ENCODE data around the gene NONO. TPM values are rescaled to one million over a fixed set of nuclear protein-coding genes. Genes with fewer than 3 reads are reported as not detected.
"Not testable (repeated sequence)": the region's sequence is repeated elsewhere in the genome, so short reads cannot be mapped to it uniquely, and the experiment has no call there.

The NONO gene
- total RNA-seq, 2 donors from 2014 or later: 394 to 499 TPM

- Mint-ChIP-seq H3K4me1 (peaks cover 6% of the 10 kb centered on the region), H3K27ac (peak overlapping the region; percentile 51), H3K9me3 (no peaks in the 10 kb centered on the region), H3K36me3 (ENCODE audit: low read depth) (peaks cover 74% of the 10 kb centered on the region), H3K27me3 (no peaks in the 10 kb centered on the region), H3K4me3 (no peak overlapping the region)
- ATAC-seq (replicated peaks): peak; percentile 44
Measured at GRCh38 chrX:71302461-71303213, 19.2 kb downstream of the NONO start.

- Mint-ChIP-seq H3K9me3 (no peaks in the 10 kb centered on the region), H3K4me3 (no peak overlapping the region), H3K27ac (peak overlapping the region; percentile 35), H3K27me3 (no peaks in the 10 kb centered on the region), H3K4me1 (peaks cover 6% of the 10 kb centered on the region), H3K36me3 (ENCODE audit: low read depth) (peaks cover 63% of the 10 kb centered on the region)
- ATAC-seq (replicated peaks): no peak
Measured at GRCh38 chrX:71304561-71304960, 21.1 kb downstream of the NONO start.

- Mint-ChIP-seq H3K27me3 (no peaks in the 10 kb centered on the region), H3K9me3 (no peaks in the 10 kb centered on the region), H3K27ac (peak overlapping the region; percentile 34), H3K36me3 (ENCODE audit: low read depth) (peaks cover 16% of the 10 kb centered on the region), H3K4me1 (no peaks in the 10 kb centered on the region), H3K4me3 (no peak overlapping the region)
- ATAC-seq (replicated peaks): no peak
Measured at GRCh38 chrX:71315917-71316316, 32.5 kb downstream of the NONO start.

DNA sequence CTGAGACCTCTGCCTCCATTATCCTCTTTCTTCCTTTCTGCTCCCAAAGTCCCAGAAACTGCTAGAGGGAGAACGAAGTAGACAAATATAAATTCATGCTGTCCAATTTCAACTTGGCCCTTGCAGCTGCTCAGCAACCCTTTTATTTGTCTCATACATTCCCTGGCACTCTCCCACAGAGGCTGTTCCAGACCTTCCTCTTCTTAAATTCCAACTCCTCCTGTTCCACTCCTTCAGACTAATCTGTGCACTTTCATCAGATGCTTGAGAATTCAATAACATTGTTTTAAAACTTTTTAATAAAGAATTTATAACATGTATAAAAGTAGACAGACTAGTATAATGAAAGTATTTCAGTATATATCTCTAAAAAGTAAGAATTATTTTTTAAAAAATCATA, 33.5 kb downstream of the NONO start:
- H3K4me3 Mint-ChIP-seq; H3K4me1 Mint-ChIP-seq; H3K9me3 Mint-ChIP-seq; H3K36me3 Mint-ChIP-seq (ENCODE audit: low read depth); H3K27me3 Mint-ChIP-seq; ATAC-seq (replicated peaks); H3K27ac Mint-ChIP-seq: not testable (repeated sequence)

GRCh38 chrX:71320126-71320525, 36.7 kb downstream of the NONO start:
- Mint-ChIP-seq H3K36me3 (ENCODE audit: low read depth) (peaks cover 13% of the 10 kb centered on the region), H3K4me3 (no peak overlapping the region), H3K9me3 (no peaks in the 10 kb centered on the region), H3K27ac (no peak overlapping the region), H3K4me1 (no peaks in the 10 kb centered on the region), H3K27me3 (no peaks in the 10 kb centered on the region)
- no peak for ATAC-seq (replicated peaks)

GRCh38 chrX:71321731-71322130, 38.3 kb downstream of the NONO start:
- H3K4me1 Mint-ChIP-seq: no peaks in the 10 kb centered on the region
- H3K4me3 Mint-ChIP-seq: no peak overlapping the region
- H3K27ac Mint-ChIP-seq: no peak overlapping the region
- H3K9me3 Mint-ChIP-seq: no peaks in the 10 kb centered on the region
- H3K27me3 Mint-ChIP-seq: no peaks in the 10 kb centered on the region
- ATAC-seq (replicated peaks): no peak
- H3K36me3 Mint-ChIP-seq (ENCODE audit: low read depth): peaks cover 10% of the 10 kb centered on the region

DNA sequence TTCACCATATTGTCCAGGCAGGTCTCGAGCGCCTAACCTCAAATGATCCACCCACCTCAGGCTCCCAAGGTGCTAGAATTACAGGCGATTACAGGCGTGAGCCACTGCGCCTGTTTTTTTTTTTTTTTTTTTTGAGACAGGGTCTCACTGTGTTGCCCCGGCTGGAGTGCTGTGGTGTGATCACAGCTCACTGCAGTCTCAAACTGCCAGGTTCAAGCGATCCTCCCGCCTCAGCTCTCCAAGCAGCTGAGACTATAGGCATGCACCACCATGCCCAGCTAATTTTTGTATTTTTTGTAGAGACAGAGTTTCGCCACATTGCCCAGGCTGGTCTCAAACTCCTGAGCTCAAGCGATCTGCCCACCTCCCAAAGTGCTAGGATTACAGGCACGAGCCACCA, 41.0 kb downstream of the NONO start:
- not testable (repeated sequence) for ATAC-seq (replicated peaks); H3K27ac Mint-ChIP-seq; H3K4me3 Mint-ChIP-seq; H3K27me3 Mint-ChIP-seq; H3K4me1 Mint-ChIP-seq; H3K9me3 Mint-ChIP-seq
- H3K36me3 Mint-ChIP-seq (ENCODE audit: low read depth): peaks cover 17% of the 10 kb centered on the region

GRCh38 chrX:71326394-71326793, 43.0 kb downstream of the NONO start:
- Mint-ChIP-seq H3K4me3 (no peak overlapping the region), H3K9me3 (no peaks in the 10 kb centered on the region), H3K4me1 (no peaks in the 10 kb centered on the region), H3K27ac (no peak overlapping the region), H3K27me3 (no peaks in the 10 kb centered on the region), H3K36me3 (ENCODE audit: low read depth) (peaks cover 17% of the 10 kb centered on the region)
- ATAC-seq (replicated peaks): no peak

- H3K4me1 Mint-ChIP-seq; H3K4me3 Mint-ChIP-seq; H3K9me3 Mint-ChIP-seq; H3K27me3 Mint-ChIP-seq; ATAC-seq (replicated peaks); H3K27ac Mint-ChIP-seq; H3K36me3 Mint-ChIP-seq (ENCODE audit: low read depth): not testable (repeated sequence)
Measured at GRCh38 chrX:71349151-71349665, 65.8 kb downstream of the NONO start.

DNA sequence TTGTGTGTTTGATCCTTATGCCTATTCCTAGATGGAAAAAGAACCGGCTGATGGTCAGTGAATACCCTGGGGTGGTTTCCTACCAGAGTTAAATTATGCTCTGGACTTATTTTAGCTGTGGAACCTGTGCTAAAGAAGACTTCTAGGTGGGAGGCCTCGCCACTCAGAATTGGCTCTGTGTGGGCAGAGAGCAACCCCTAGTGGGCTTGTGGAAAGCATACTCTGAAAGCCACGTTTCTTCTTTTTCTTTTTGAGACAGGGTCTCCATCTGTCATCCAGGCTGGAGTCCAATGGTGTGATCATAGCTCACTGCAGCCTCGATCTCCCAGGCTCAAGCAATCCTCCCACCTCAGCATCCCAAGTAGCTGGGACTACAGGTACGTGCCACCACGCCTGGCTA, 66.4 kb downstream of the NONO start:
- not testable (repeated sequence) for H3K36me3 Mint-ChIP-seq (ENCODE audit: low read depth); H3K4me1 Mint-ChIP-seq; H3K4me3 Mint-ChIP-seq; H3K27ac Mint-ChIP-seq; ATAC-seq (replicated peaks); H3K9me3 Mint-ChIP-seq; H3K27me3 Mint-ChIP-seq

Other genes with a start within 250 kb of the NONO start
- 10 to 100 TPM; 47.2 to 49.0 TPM for gene SNX12, start 215.3 kb upstream of the NONO start, total RNA-seq
- 10 to 100 TPM; 11.2 to 39.0 TPM for gene FOXO4, start 187.8 kb upstream of the NONO start, total RNA-seq
- gene CXorf65, start 176.9 kb upstream of the NONO start, total RNA-seq: 10 to 100 TPM; 15.1 to 36.4 TPM
- 100 to 1,000 TPM; 317 to 698 TPM for gene IL2RG, start 172.1 kb upstream of the NONO start, total RNA-seq
- 100 to 1,000 TPM in 1 of 2 donors, 10 to 100 TPM in 1; 46.2 to 144 TPM for gene MED12, start 165.0 kb upstream of the NONO start, total RNA-seq
- 1 to 10 TPM; 1.6 to 6.4 TPM for gene NLGN3, start 138.8 kb upstream of the NONO start, total RNA-seq
- under 1 TPM in 1 of 2 donors, not detected in 1; 0.21 TPM for gene GJB1, start 60.4 kb upstream of the NONO start, total RNA-seq
- gene ZMYM3, start 29.5 kb upstream of the NONO start, total RNA-seq: 10 to 100 TPM; 18.3 TPM
- gene ITGB1BP2, start 18.1 kb downstream of the NONO start, total RNA-seq: 1 to 10 TPM; 7.4 to 9.2 TPM
- gene TAF1, start 82.7 kb downstream of the NONO start, total RNA-seq: 10 to 100 TPM; 31.9 to 37.2 TPM
- gene OGT, start 249.5 kb downstream of the NONO start, total RNA-seq: 100 to 1,000 TPM; 231 to 528 TPM